Neuronal stem cell (in vitro differentiated cells): Measurements from ENCODE around the gene CAPZA1.
A peak's percentile ranks its signal among the peaks of the same experiment; 100 is the strongest.

Experiments
- DNase-seq: peaks from one replicate; pipeline ENCODE4 v3.0.0-alpha.2; 2013; ENCODE audit warnings: low spot score
- H2AFZ ChIP-seq: one replicate; pipeline ENCODE4 v1.6.1; 2013; ENCODE audit warnings: mild to moderate bottlenecking, low read length, inconsistent platforms
- H2AK5ac ChIP-seq: 2 replicates; pipeline ENCODE4 v1.6.1; 2013; ENCODE audit warnings: low read depth, mild to moderate bottlenecking, inconsistent platforms, low read length, moderate library complexity, mixed read lengths
- H2BK120ac ChIP-seq: 2 replicates; pipeline ENCODE4 v1.6.1; 2013; ENCODE audit warnings: low read depth, mild to moderate bottlenecking, inconsistent platforms, low read length, moderate library complexity, mixed read lengths
- H2BK12ac ChIP-seq: one replicate; pipeline ENCODE4 v1.6.1; 2013; ENCODE audit warnings: low read length, inconsistent platforms
- H2BK15ac ChIP-seq: 2 replicates; pipeline ENCODE4 v1.6.1; 2013; ENCODE audit warnings: mild to moderate bottlenecking, low read length, inconsistent platforms, mixed read lengths
- H2BK5ac ChIP-seq: one replicate; pipeline ENCODE4 v1.6.1; 2013; ENCODE audit warnings: inconsistent platforms, mild to moderate bottlenecking, low read length, moderate library complexity
- H3K14ac ChIP-seq: one replicate; pipeline ENCODE4 v1.6.1; 2013; ENCODE audit warnings: low read length, inconsistent platforms
- H3K18ac ChIP-seq: 2 replicates; pipeline ENCODE4 v1.6.1; 2013; ENCODE audit warnings: low read length, inconsistent platforms
- H3K23ac ChIP-seq: 2 replicates; pipeline ENCODE4 v1.6.1; 2013; ENCODE audit warnings: low read depth, mild to moderate bottlenecking, mixed read lengths, low read length, inconsistent platforms; ENCODE audit not compliant: poor library complexity
- H3K27ac ChIP-seq: replicated peaks from 3 replicates; pipeline ENCODE4 v1.5.1; 2013; ENCODE audit warnings: low read length, inconsistent platforms
- H3K27me3 ChIP-seq, 3 experiments: 2 replicates each; pipeline ENCODE4 v1.6.1; 2013; ENCODE audit warnings: low read length in 3 of 3, mild to moderate bottlenecking in 2 of 3, inconsistent platforms in 1 of 3, low read depth in 1 of 3, mixed read lengths in 1 of 3, moderate library complexity in 1 of 3; ENCODE audit not compliant: control insufficient read depth in 3 of 3, insufficient read depth in 3 of 3
- H3K36me3 ChIP-seq, 2 donors: replicated peaks in 1 of 2; 2 replicates each; pipeline ENCODE4 v1.6.1; 2013; ENCODE audit warnings: low read length in 2 of 2; ENCODE audit not compliant: control insufficient read depth in 2 of 2, insufficient read depth in 2 of 2
- H3K4ac ChIP-seq: 2 replicates; pipeline ENCODE4 v1.6.1; 2013; ENCODE audit warnings: inconsistent platforms, mild to moderate bottlenecking, low read length, moderate library complexity
- H3K4me1 ChIP-seq, 2 donors: 1 replicate in 1 of 2; 2 replicates in 1 of 2; pipeline ENCODE4 v1.6.1; 2013; ENCODE audit warnings: low read length in 2 of 2, low read depth in 1 of 2; ENCODE audit not compliant: control insufficient read depth in 2 of 2, insufficient read depth in 1 of 2
- H3K4me2 ChIP-seq: one replicate; pipeline ENCODE4 v1.6.1; 2013; ENCODE audit warnings: mild to moderate bottlenecking, low read length, inconsistent platforms; ENCODE audit not compliant: insufficient read depth, poor library complexity, severe bottlenecking
- H3K4me3 ChIP-seq, 2 donors: 2 replicates each; pipeline ENCODE4 v1.5.1; 2013; ENCODE audit warnings: low read length in 2 of 2, mild to moderate bottlenecking in 2 of 2, inconsistent platforms in 1 of 2, moderate library complexity in 1 of 2
- H3K79me1 ChIP-seq: one replicate; pipeline ENCODE4 v1.6.1; 2013; ENCODE audit warnings: low read depth, mild to moderate bottlenecking, inconsistent platforms, low read length, moderate library complexity
- H3K9ac ChIP-seq: one replicate; pipeline ENCODE4 v1.6.1; 2013; ENCODE audit warnings: mild to moderate bottlenecking, low read depth, low read length, inconsistent platforms; ENCODE audit not compliant: poor library complexity
- H3K9me3 ChIP-seq, 2 donors: replicated peaks in 1 of 2; 2 replicates each; pipeline versions ENCODE3 to v1.6.1; 2013; ENCODE audit warnings: low read length in 2 of 2, mild to moderate bottlenecking in 2 of 2, inconsistent platforms in 1 of 2, low read depth in 1 of 2, mixed read lengths in 1 of 2, moderate library complexity in 1 of 2; ENCODE audit not compliant: control insufficient read depth in 2 of 2, insufficient read depth in 1 of 2
- H4K8ac ChIP-seq: one replicate; pipeline ENCODE4 v1.6.1; 2013; ENCODE audit warnings: low read depth, mild to moderate bottlenecking, inconsistent platforms, low read length, moderate library complexity
- H4K91ac ChIP-seq: one replicate; pipeline ENCODE4 v1.6.1; 2013; ENCODE audit warnings: low read length, low read depth, mild to moderate bottlenecking, inconsistent platforms; ENCODE audit not compliant: poor library complexity
- WGBS, 2 donors: extraction: QIAGEN DNeasy Blood & Tissue Kit; methylation state at CpG; one replicate each; pipeline ENCODE4 v1.1.7; 2013; ENCODE audit warnings: missing lambda C conversion rate in 2 of 2, mixed read lengths in 1 of 2; ENCODE audit not compliant: insufficient read length in 2 of 2, insufficient replicate concordance in 1 of 2; ENCODE audit errors: extremely low coverage in 2 of 2; 5-methylcytosine and 5-hydroxymethylcytosine counted together

The CAPZA1 gene

GRCh38 chr1:112711041-112711440, 91.4 kb downstream of the CAPZA1 start:
- WGBS, 2 donors, result no CpG with 5 or more reads among the region's 7 CpGs

DNA sequence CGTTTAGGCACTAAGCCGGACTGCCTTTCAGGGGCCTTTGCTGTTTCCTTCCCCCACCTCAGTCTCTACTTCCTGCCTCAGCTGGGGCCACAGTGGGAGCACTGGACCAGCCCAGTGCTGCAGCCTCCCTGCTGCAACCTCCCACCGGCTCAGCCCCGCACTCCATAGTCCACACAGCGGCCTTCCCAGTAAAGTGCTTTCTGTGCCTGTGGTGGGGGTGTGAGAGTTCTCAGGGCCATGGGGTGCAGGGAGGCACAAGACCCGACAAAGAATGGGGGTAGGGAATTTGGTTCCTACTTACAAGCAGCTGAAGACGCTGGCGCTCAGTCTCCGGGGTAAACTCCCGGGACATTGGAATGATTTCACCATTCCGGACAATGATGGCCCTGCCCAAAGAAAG, 92.0 kb downstream of the CAPZA1 start:
- Histone ChIP-seq H3K79me1 (no peaks in the 10 kb centered on the region), H4K91ac (no peak overlapping the region), H3K4ac (no peak overlapping the region), H3K14ac (no peak overlapping the region), H2BK5ac (no peak overlapping the region), H2BK15ac (no peak overlapping the region), H3K27me3 (peaks cover 8 to 71% (median 25%) of the 10 kb centered on the region in 3 experiments), H3K18ac (no peak overlapping the region), H3K27ac (no peak overlapping the region), H3K9ac (peak overlapping the region; percentile 54), H3K4me2 (no peak overlapping the region), H2AK5ac (peak overlapping the region; percentile 57), H2AFZ (peak overlapping the region; percentile 69), H3K4me1 (peaks cover 11 to 15% of the 10 kb centered on the region in 2 donors), H3K36me3 (no peaks in the 10 kb centered on the region), H4K8ac (no peak overlapping the region), H2BK120ac (no peak overlapping the region), H3K4me3 (no peak overlapping the region), H3K23ac (peak overlapping the region; percentile 67), H2BK12ac (no peak overlapping the region), H3K9me3 (no peaks in the 10 kb centered on the region)
- WGBS, 2 donors, result no CpG with 5 or more reads among the region's 11 CpGs
- no peak for DNase-seq

More at GRCh38 chr1:112711041-112711440, 91.4 kb downstream of the CAPZA1 start:
- H3K27me3 ChIP-seq, result peaks cover 8 to 68% (median 24%) of the 10 kb centered on the region in 3 experiments
- no peak overlapping the region for H2AFZ ChIP-seq
- H3K27ac ChIP-seq, result no peak overlapping the region
- no peak overlapping the region for H2BK5ac ChIP-seq
- no peak overlapping the region for H2BK15ac ChIP-seq
- no peak overlapping the region for H3K18ac ChIP-seq
- no peak overlapping the region for H2BK120ac ChIP-seq
- H3K23ac ChIP-seq, result no peak overlapping the region
- no peaks in the 10 kb centered on the region for H3K9me3 ChIP-seq
- H3K4me1 ChIP-seq, result peaks cover 11 to 14% of the 10 kb centered on the region in 2 donors
- H4K91ac ChIP-seq, result no peak overlapping the region
- no peak overlapping the region for H2AK5ac ChIP-seq
- no peak overlapping the region for H3K4me2 ChIP-seq
- H4K8ac ChIP-seq, result no peak overlapping the region
- no peak overlapping the region for H3K9ac ChIP-seq
- H3K79me1 ChIP-seq, result no peaks in the 10 kb centered on the region
- H2BK12ac ChIP-seq, result no peak overlapping the region
- no peaks in the 10 kb centered on the region for H3K36me3 ChIP-seq
- no peak overlapping the region for H3K14ac ChIP-seq
- no peak for DNase-seq
- no peak overlapping the region for H3K4ac ChIP-seq
- H3K4me3 ChIP-seq, result no peak overlapping the region

GRCh38 chr1:112712191-112712590, 92.6 kb downstream of the CAPZA1 start:
- H3K4me2 ChIP-seq, result no peak overlapping the region
- H3K4ac ChIP-seq, result no peak overlapping the region
- DNase-seq, result no peak
- no peak overlapping the region for H2BK120ac ChIP-seq
- H4K91ac ChIP-seq, result no peak overlapping the region
- no peak overlapping the region for H3K14ac ChIP-seq
- no peak overlapping the region for H2BK5ac ChIP-seq
- H2AK5ac ChIP-seq, result peak overlapping the region; percentile 66
- no peak overlapping the region for H3K18ac ChIP-seq
- H3K36me3 ChIP-seq, result no peaks in the 10 kb centered on the region
- no peak overlapping the region for H3K27ac ChIP-seq
- H2BK12ac ChIP-seq, result no peak overlapping the region
- no peaks in the 10 kb centered on the region for H3K79me1 ChIP-seq
- no peak overlapping the region for H2AFZ ChIP-seq
- H3K4me1 ChIP-seq, result peaks cover 11 to 15% of the 10 kb centered on the region in 2 donors
- WGBS, 2 donors, result no CpG with 5 or more reads among the region's 7 CpGs
- H2BK15ac ChIP-seq, result no peak overlapping the region
- H3K9me3 ChIP-seq, result no peaks in the 10 kb centered on the region
- H3K27me3 ChIP-seq, result peaks cover 8 to 76% (median 25%) of the 10 kb centered on the region in 3 experiments
- H3K9ac ChIP-seq, result no peak overlapping the region
- no peak overlapping the region for H4K8ac ChIP-seq
- H3K23ac ChIP-seq, result peak overlapping the region; percentile 45
- H3K4me3 ChIP-seq, result no peak overlapping the region

GRCh38 chr1:112712701-112713128, 93.1 kb downstream of the CAPZA1 start:
- no peak overlapping the region for H4K8ac ChIP-seq
- H2BK15ac ChIP-seq, result no peak overlapping the region
- H3K9me3 ChIP-seq, result no peaks in the 10 kb centered on the region
- no peak overlapping the region for H3K4me2 ChIP-seq
- H3K27ac ChIP-seq, result no peak overlapping the region
- peaks cover 8 to 15% of the 10 kb centered on the region in 2 donors for H3K4me1 ChIP-seq
- H2AK5ac ChIP-seq, result no peak overlapping the region
- no peaks in the 10 kb centered on the region for H3K79me1 ChIP-seq
- H3K14ac ChIP-seq, result no peak overlapping the region
- no peak overlapping the region for H2BK12ac ChIP-seq
- no CpG with 5 or more reads among the region's 9 CpGs for WGBS, 2 donors
- H3K4me3 ChIP-seq, result peak overlapping the region in 1 of 2 donors; percentile 15
- no peak overlapping the region for H3K23ac ChIP-seq
- DNase-seq, result no peak
- H2BK120ac ChIP-seq, result no peak overlapping the region
- H3K4ac ChIP-seq, result no peak overlapping the region
- no peak overlapping the region for H3K9ac ChIP-seq
- peaks cover 8 to 79% (median 25%) of the 10 kb centered on the region in 3 experiments for H3K27me3 ChIP-seq
- H3K36me3 ChIP-seq, result no peaks in the 10 kb centered on the region
- no peak overlapping the region for H2AFZ ChIP-seq
- no peak overlapping the region for H4K91ac ChIP-seq
- H2BK5ac ChIP-seq, result no peak overlapping the region
- no peak overlapping the region for H3K18ac ChIP-seq
